GM23338 (cell line): ENCODE measurements around the gene ALS2. TPM values are rescaled to one million over a fixed set of nuclear protein-coding genes. Genes with fewer than 3 reads are reported as not detected.

Experiments
- ATAC-seq: fragments of 200-7000 bp; cut with Tn5 transposase; 3 replicates; pipeline ENCODE4 v1.9.1; 2020
- DNase-seq: peaks from one replicate; pipeline ENCODE4 v3.0.0-alpha.2; 2015; ENCODE audit warnings: low spot score
- H2AFZ ChIP-seq: fragments of 200-600 bp; sonication (generic); 2 replicates; pipeline ENCODE4 v1.8.0; 2016; ENCODE audit warnings: antibody characterized with exemption, mild to moderate bottlenecking, moderate library complexity
- H3F3A ChIP-seq: fragments of 200-600 bp; sonication (generic); replicated peaks from 2 replicates; pipeline ENCODE4 v1.8.0; 2017; ENCODE audit warnings: antibody characterized with exemption, mixed run types, low read depth
- H3K27ac ChIP-seq: fragments of 200-600 bp; sonication (generic); 2 replicates; pipeline ENCODE4 v1.6.1; 2016; ENCODE audit warnings: low read depth
- H3K27me3 ChIP-seq: fragments of 200-600 bp; sonication (generic); 2 replicates; pipeline ENCODE4 v1.8.0; 2016; ENCODE audit warnings: mild to moderate bottlenecking, mixed run types, moderate library complexity; ENCODE audit not compliant: insufficient read depth
- H3K36me3 ChIP-seq: fragments of 200-600 bp; sonication (generic); 2 replicates; pipeline ENCODE4 v1.8.0; 2016; ENCODE audit warnings: mild to moderate bottlenecking; ENCODE audit not compliant: insufficient read depth
- H3K4me1 ChIP-seq: fragments of 200-600 bp; sonication (generic); 2 replicates; pipeline ENCODE4 v1.8.0; 2016; ENCODE audit warnings: mild to moderate bottlenecking, moderate library complexity; ENCODE audit not compliant: insufficient read depth
- H3K4me2 ChIP-seq: fragments of 200-600 bp; sonication (generic); 2 replicates; pipeline ENCODE4 v1.7.1; 2017; ENCODE audit warnings: mixed run types
- H3K4me3 ChIP-seq: fragments of 200-600 bp; sonication (generic); 2 replicates; pipeline ENCODE4 v1.6.1; 2016; ENCODE audit warnings: mixed run types
- H3K79me2 ChIP-seq: fragments of 200-600 bp; sonication (generic); replicated peaks from 2 replicates; pipeline ENCODE4 v1.8.0; 2017; ENCODE audit warnings: mild to moderate bottlenecking; ENCODE audit not compliant: insufficient read depth
- H3K9me2 ChIP-seq: fragments of 200-600 bp; sonication (generic); 2 replicates; pipeline ENCODE4 v1.8.0; 2017; ENCODE audit not compliant: insufficient read depth
- H4K20me1 ChIP-seq: fragments of 200-600 bp; sonication (generic); replicated peaks from 2 replicates; pipeline ENCODE4 v1.8.0; 2017; ENCODE audit warnings: mild to moderate bottlenecking; ENCODE audit not compliant: insufficient read depth
- H3K27ac Mint-ChIP-seq: 2 replicates; pipeline ENCODE4 v1.8.0; 2020; ENCODE audit warnings: inconsistent platforms, mild to moderate bottlenecking, moderate library complexity, mixed read lengths
- H3K27me3 Mint-ChIP-seq: 3 replicates; pipeline ENCODE4 v1.8.0; 2022; ENCODE audit warnings: low read depth, mild to moderate bottlenecking, moderate library complexity, mixed read lengths, inconsistent platforms; ENCODE audit not compliant: insufficient read depth, poor library complexity
- H3K36me3 Mint-ChIP-seq: 3 replicates; pipeline ENCODE4 v1.8.0; 2021; ENCODE audit warnings: low read depth, mild to moderate bottlenecking, inconsistent platforms, moderate library complexity, mixed read lengths
- H3K4me1 Mint-ChIP-seq: 3 replicates; pipeline ENCODE4 v1.8.0; 2020; ENCODE audit warnings: mild to moderate bottlenecking, inconsistent platforms, mixed read lengths
- H3K4me3 Mint-ChIP-seq: 3 replicates; pipeline ENCODE4 v1.8.0; 2021; ENCODE audit warnings: moderate library complexity, mild to moderate bottlenecking, inconsistent platforms, mixed read lengths
- H3K9me3 Mint-ChIP-seq: 3 replicates; pipeline ENCODE4 v1.8.0; 2020; ENCODE audit warnings: moderate library complexity, mild to moderate bottlenecking, inconsistent platforms, mixed read lengths
- ETS1 ChIP-seq: IDR thresholded peaks from 2 replicates; pipeline ENCODE4 v1.6.1; 2016; ENCODE audit warnings: antibody characterized with exemption
- EZH2phosphoT487 ChIP-seq: fragments of 200-600 bp; sonication (generic); IDR thresholded peaks from one replicate; pipeline ENCODE4 v1.8.1; 2018; ENCODE audit warnings: antibody characterized with exemption; ENCODE audit not compliant: unreplicated experiment
- ZNF114 ChIP-seq: fragments of 250-450 bp; sonication (Bioruptor Pico); IDR thresholded peaks from 2 replicates; pipeline ENCODE4 v1.5.0; 2020; ENCODE audit warnings: mild to moderate bottlenecking, moderate library complexity
- ZNF331 ChIP-seq: fragments of 250-450 bp; sonication (Bioruptor Pico); IDR thresholded peaks from 2 replicates; pipeline ENCODE4 v1.5.0; 2020; ENCODE audit warnings: low read depth, mild to moderate bottlenecking, moderate library complexity
- ZNF462 ChIP-seq: fragments of 250-450 bp; sonication (Bioruptor Pico); IDR thresholded peaks from 2 replicates; pipeline ENCODE4 v1.5.0; 2020; ENCODE audit warnings: mild to moderate bottlenecking, moderate library complexity
- polyA plus RNA-seq: library from polyadenylated mRNA; unstranded; fragments of >200 nt; fragmentation: Nextera tagmentation; extraction: Ambion mirVana; gene quantifications from 2 replicates; pipeline ENCODE4 v1.2.1, GENCODE V29; 2016
- total RNA-seq: library from RNA; depleted of rRNA; stranded (reverse); fragments of >200 nt; shearing (Covaris generic); gene quantifications from 2 replicates; pipeline ENCODE4 v1.2.3, GENCODE V29; 2014

ALS2 gene
- total and polyA plus RNA-seq, 2 experiments from 2014 or later: 9.6 to 43.3 TPM

GRCh38 chr2:201685156-201685555, 95.6 kb downstream of the ALS2 start:
- H3K36me3 Mint-ChIP-seq: no peaks in the 10 kb centered on the region
- H3K27ac Mint-ChIP-seq: no peak overlapping the region
- no peak overlapping the region for H3K4me3 Mint-ChIP-seq

More at GRCh38 chr2:201685156-201685555, 95.6 kb downstream of the ALS2 start:
- 0 out of 2 replicates have a peak, but pooled peaks cover 3% of the 10 kb centered on the region for H4K20me1 ChIP-seq
- no peaks in the 10 kb centered on the region; the same call in 2 of the 3 replicates for H3K4me1 Mint-ChIP-seq
- H3K9me2 ChIP-seq: no peaks in the 10 kb centered on the region
- no peaks in the 10 kb centered on the region for H3K27me3 ChIP-seq
- no peaks in the 10 kb centered on the region for H3K4me1 ChIP-seq
- DNase-seq: no peak
- H3K79me2 ChIP-seq: no peaks in the 10 kb centered on the region
- no peaks in the 10 kb centered on the region for H3K9me3 Mint-ChIP-seq
- no peak for ATAC-seq
- no peaks in the 10 kb centered on the region for H3F3A ChIP-seq
- H3K27me3 Mint-ChIP-seq: peaks cover 2% of the 10 kb centered on the region
- H3K4me3 ChIP-seq: no peak overlapping the region
- H2AFZ ChIP-seq: no peak overlapping the region
- TF ChIP-seq ETS1 (no peak), ZNF462 (CRISPR knock-in tag) (no peak), ZNF114 (no peak), ZNF331 (CRISPR knock-in tag) (no peak), EZH2phosphoT487 (no peak)
- H3K36me3 ChIP-seq: no peaks in the 10 kb centered on the region
- no peak overlapping the region for H3K4me2 ChIP-seq
- no peak overlapping the region for H3K27ac ChIP-seq
